Panc1 (cell line): Measurements from ENCODE around the gene ZG16B.

Source experiments
- CTCF ChIP-seq: fragments of 450-650 bp; IDR thresholded peaks from 2 replicates; pipeline ENCODE4 v1.5.1; 2017; ENCODE audit warnings: mild to moderate bottlenecking
- POLR2AphosphoS5 ChIP-seq: IDR thresholded peaks from 2 replicates; pipeline ENCODE4 v1.6.1; 2012; ENCODE audit warnings: mild to moderate bottlenecking, low read depth, low read length, moderate library complexity
- REST ChIP-seq, 2 experiments: IDR thresholded peaks; 2 replicates each; pipeline ENCODE4 v1.6.1; 2011 to 2012; ENCODE audit warnings: low read depth in 2 of 2, control low read depth in 1 of 2, low read length in 1 of 2, mild to moderate bottlenecking in 1 of 2, moderate library complexity in 1 of 2; ENCODE audit not compliant: insufficient read depth in 1 of 2
- SIN3A ChIP-seq: IDR thresholded peaks from 2 replicates; pipeline ENCODE4 v1.6.1; 2012; ENCODE audit warnings: low read depth, mild to moderate bottlenecking, low read length, moderate library complexity, borderline replicate concordance; ENCODE audit not compliant: insufficient read depth
- TCF7L2 ChIP-seq: IDR thresholded peaks from 2 replicates; pipeline ENCODE4 v1.6.1; 2011; ENCODE audit warnings: mild to moderate bottlenecking, low read depth, low read length, inconsistent platforms

- TF ChIP-seq CTCF (no peak), POLR2AphosphoS5 (no peak), REST (IDR thresholded peaks at IDR 0.05; ENCODE audit: insufficient read depth in 1 of 2, low read depth in 2 of 2, low read length in 1 of 2) (no peak), SIN3A (no peak), TCF7L2 (no peak)
Measured at GRCh38 chr16:2843526-2843925, 13.4 kb downstream of the ZG16B start.
